Left forelimb (tissue), 1 donor: ENCODE data around the gene BATF3.
"Not testable (repeated sequence)": the region's sequence is repeated elsewhere in the genome, so short reads cannot be mapped to it uniquely, and the experiment has no call there.

Experiments used
- DNase-seq: peaks from one replicate; pipeline ENCODE4 v3.0.0-alpha.2; 2018; ENCODE audit warnings: low spot score

Gene BATF3

GRCh38 chr1:212699625-212700222, at the start of gene BATF3:
Gene BATF3, minus strand, starts transcription at chr1:212699840. Its CDS starts 78 bp downstream, at chr1:212699762.
- DNase-seq: no peak

- DNase-seq: no peak
These were observed 46.9 kb upstream of the BATF3 start for GRCh38 chr1:212746546-212746945.

GRCh38 chr1:212745303-212745702, 45.7 kb upstream of the BATF3 start:
- DNase-seq: no peak

GRCh38 chr1:212743901-212744475, 44.3 kb upstream of the BATF3 start:
- no peak for DNase-seq

- DNase-seq: no peak
These were observed 38.7 kb upstream of the BATF3 start for GRCh38 chr1:212738330-212738729.

- DNase-seq: no peak
These were observed 37.9 kb upstream of the BATF3 start for GRCh38 chr1:212737559-212737958.

- DNase-seq: no peak
These were observed 33.5 kb upstream of the BATF3 start for GRCh38 chr1:212733109-212733508.

- DNase-seq: no peak
These were observed 32.0 kb upstream of the BATF3 start for GRCh38 chr1:212731630-212732029.

- DNase-seq: no peak
These were observed 29.0 kb upstream of the BATF3 start for GRCh38 chr1:212728606-212729005.

- DNase-seq: no peak
These were observed 27.9 kb upstream of the BATF3 start for GRCh38 chr1:212727386-212728181.

- DNase-seq: not testable (repeated sequence)
These were observed 25.0 kb upstream of the BATF3 start for GRCh38 chr1:212724679-212725078.

- DNase-seq: no peak
These were observed 22.8 kb upstream of the BATF3 start for GRCh38 chr1:212722270-212722957.

GRCh38 chr1:212721388-212722247, 22.0 kb upstream of the BATF3 start:
- DNase-seq: no peak

- DNase-seq: no peak
These were observed 20.0 kb upstream of the BATF3 start for GRCh38 chr1:212719633-212720032.

GRCh38 chr1:212718499-212718898, 18.9 kb upstream of the BATF3 start:
- no peak for DNase-seq

- DNase-seq: no peak
These were observed 16.5 kb upstream of the BATF3 start for GRCh38 chr1:212716161-212716560.

GRCh38 chr1:212713465-212714136, 14.0 kb upstream of the BATF3 start:
- DNase-seq: no peak

GRCh38 chr1:212712451-212713303, 13.0 kb upstream of the BATF3 start:
- no peak for DNase-seq

- DNase-seq: not testable (repeated sequence)
These were observed 12.3 kb upstream of the BATF3 start for GRCh38 chr1:212711974-212712373.

GRCh38 chr1:212710566-212710965, 10.9 kb upstream of the BATF3 start:
- no peak for DNase-seq
